Mucosa of rectum (tissue), 2 donors: ENCODE measurements around the gene POLR3GL.

ENCODE experiments used
- H3K27ac ChIP-seq, 2 donors: one replicate each; pipeline ENCODE4 v1.7.0; 2013; ENCODE audit warnings: inconsistent platforms in 2 of 2, low read depth in 2 of 2, low read length in 2 of 2
- H3K27me3 ChIP-seq, 2 donors: one replicate each; pipeline ENCODE4 v1.7.0; 2013; ENCODE audit warnings: low read length in 2 of 2; ENCODE audit not compliant: control insufficient read depth in 2 of 2, insufficient read depth in 2 of 2
- H3K36me3 ChIP-seq, 2 donors: one replicate each; pipeline ENCODE4 v1.7.0; 2013; ENCODE audit warnings: low read length in 2 of 2; ENCODE audit not compliant: control insufficient read depth in 2 of 2, insufficient read depth in 2 of 2
- H3K4me1 ChIP-seq, 2 donors: one replicate each; pipeline ENCODE4 v1.7.0; 2013; ENCODE audit warnings: low read length in 2 of 2, mild to moderate bottlenecking in 1 of 2; ENCODE audit not compliant: control insufficient read depth in 2 of 2, insufficient read depth in 2 of 2
- H3K4me3 ChIP-seq, 2 donors: one replicate each; pipeline ENCODE4 v1.7.0; 2013; ENCODE audit warnings: low read length in 2 of 2
- H3K9ac ChIP-seq, 2 donors: one replicate each; pipeline ENCODE4 v1.7.0; 2013; ENCODE audit warnings: low read length in 2 of 2, low read depth in 1 of 2, mild to moderate bottlenecking in 1 of 2
- H3K9me3 ChIP-seq, 2 donors: one replicate each; pipeline ENCODE4 v1.7.0; 2013; ENCODE audit warnings: low read length in 2 of 2; ENCODE audit not compliant: control insufficient read depth in 2 of 2
- donor health status: healthy.
- donor health status: Normal muscosa, but diverticular disease.

POLR3GL gene

DNA sequence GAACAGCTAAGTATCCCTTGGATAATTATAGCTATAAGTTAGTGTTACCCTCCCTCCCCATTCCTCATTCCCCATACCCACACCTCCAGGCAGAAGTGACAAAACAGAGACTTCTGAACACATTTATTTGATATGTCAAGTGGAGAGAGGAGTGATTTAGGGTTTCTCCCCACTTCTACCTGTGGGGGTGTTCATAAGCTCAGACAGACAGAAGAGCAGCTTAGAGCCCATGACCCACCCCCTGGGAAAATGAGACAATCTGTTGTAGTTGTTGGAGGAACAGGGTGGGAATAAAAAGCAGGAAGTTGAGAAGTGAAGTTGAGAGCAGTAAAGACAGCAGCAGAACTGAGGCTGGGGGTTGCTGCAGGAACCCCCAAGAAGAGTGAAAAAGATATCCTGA lies 5.2 kb upstream of the POLR3GL start:
- Histone ChIP-seq H3K36me3 (no peaks in the 10 kb centered on the region), H3K27ac (no peak overlapping the region), H3K9me3 (no peaks in the 10 kb centered on the region), H3K9ac (no peak overlapping the region), H3K4me1 (peaks cover 38 to 67% of the 10 kb centered on the region in 2 donors), H3K27me3 (peaks cover 14 to 34% of the 10 kb centered on the region in 2 donors), H3K4me3 (no peak overlapping the region)

DNA sequence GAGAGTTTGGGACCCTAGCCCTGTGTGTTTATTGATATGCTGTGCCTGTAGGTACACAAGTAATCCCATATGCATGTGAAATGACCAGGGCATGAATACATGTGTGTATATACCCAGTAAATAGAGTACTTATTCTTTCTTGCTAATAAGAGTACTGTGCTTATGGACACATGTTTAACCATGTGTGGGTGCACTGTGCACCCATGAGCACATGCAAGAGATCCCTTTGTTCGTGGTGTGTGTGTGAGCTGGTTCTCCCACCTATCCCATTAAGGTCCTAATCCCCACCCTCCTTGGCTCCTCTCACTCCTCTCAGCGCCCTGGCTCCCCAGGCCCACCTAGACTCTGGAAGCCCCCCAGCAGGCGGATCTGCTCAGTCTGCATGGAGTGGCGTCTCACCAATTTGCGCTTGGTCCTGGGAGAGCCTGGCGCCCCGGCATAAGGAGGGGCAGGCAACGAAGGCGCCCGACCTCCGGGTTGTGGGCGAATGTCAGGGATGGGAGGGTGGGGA lies 4.5 kb upstream of the POLR3GL start:
- H3K27ac ChIP-seq: peak overlapping the region in 1 of 2 donors; percentile 78
- no peaks in the 10 kb centered on the region for H3K36me3 ChIP-seq
- H3K4me3 ChIP-seq: peak overlapping the region; percentile 77 to 78
- peaks cover 38 to 63% of the 10 kb centered on the region in 2 donors for H3K4me1 ChIP-seq
- no peaks in the 10 kb centered on the region for H3K9me3 ChIP-seq
- no peak overlapping the region for H3K9ac ChIP-seq
- H3K27me3 ChIP-seq: peaks cover 14 to 34% of the 10 kb centered on the region in 2 donors

DNA sequence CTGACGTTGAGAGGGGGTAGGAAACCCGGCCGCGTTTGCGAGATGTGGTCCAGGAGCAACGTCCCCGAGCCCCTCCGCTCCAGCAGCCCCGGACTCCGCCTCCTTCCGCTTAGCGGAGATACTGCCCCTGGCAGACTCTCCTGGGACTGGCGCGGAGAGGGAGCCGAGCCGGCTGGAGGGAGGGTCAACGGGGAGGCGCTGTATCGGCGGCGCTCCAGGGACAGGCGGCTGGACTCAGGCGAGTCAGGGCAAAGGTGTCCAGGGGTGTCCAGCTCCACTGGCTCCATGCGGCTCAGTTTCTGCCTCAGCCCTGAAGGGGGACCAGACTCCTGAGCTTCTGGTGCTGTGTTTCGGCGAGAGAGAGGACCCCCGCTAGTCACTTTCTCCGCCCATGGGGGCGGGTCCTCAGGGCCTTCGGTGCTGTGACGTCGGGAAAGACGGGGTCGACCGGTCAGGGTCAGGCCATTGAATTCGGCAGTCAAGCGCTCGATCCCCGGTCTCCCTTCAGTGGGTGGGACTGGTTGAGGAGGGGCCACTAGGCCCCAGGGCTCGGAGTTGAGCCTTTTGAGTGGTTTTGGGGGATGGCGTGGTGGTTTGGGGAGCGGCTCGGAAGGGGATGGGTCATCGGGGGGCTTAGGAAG lies 3.9 kb upstream of the POLR3GL start:
- Histone ChIP-seq H3K9me3 (no peaks in the 10 kb centered on the region), H3K27me3 (peaks cover 14 to 34% of the 10 kb centered on the region in 2 donors), H3K4me3 (peak overlapping the region; percentile 77 to 78), H3K27ac (peak overlapping the region; percentile 61 to 78), H3K9ac (peak overlapping the region; percentile 64 to 74), H3K4me1 (peaks cover 36 to 67% of the 10 kb centered on the region in 2 donors), H3K36me3 (no peaks in the 10 kb centered on the region)

DNA sequence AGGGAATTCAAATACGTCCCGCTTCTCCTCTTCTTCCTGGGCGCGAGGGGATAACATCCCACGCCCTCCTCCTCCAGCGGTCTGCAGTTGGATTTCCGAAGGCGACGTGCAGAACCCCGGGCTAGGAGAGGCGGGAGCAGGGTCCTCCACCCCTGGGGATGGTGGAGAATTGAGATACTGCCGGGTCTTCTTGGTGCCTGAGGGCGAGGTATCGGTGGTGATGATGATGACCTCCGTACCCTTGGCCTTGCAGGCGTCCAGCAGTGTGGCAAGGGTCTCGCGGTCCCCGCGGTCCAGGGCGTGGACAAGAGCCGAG lies 3.4 kb upstream of the POLR3GL start:
- Histone ChIP-seq H3K36me3 (no peaks in the 10 kb centered on the region), H3K4me1 (peaks cover 35 to 64% of the 10 kb centered on the region in 2 donors), H3K9ac (peak overlapping the region; percentile 64 to 74), H3K27ac (peak overlapping the region; percentile 61 to 78), H3K27me3 (peaks cover 14 to 34% of the 10 kb centered on the region in 2 donors), H3K9me3 (no peaks in the 10 kb centered on the region), H3K4me3 (peak overlapping the region; percentile 77 to 78)

DNA sequence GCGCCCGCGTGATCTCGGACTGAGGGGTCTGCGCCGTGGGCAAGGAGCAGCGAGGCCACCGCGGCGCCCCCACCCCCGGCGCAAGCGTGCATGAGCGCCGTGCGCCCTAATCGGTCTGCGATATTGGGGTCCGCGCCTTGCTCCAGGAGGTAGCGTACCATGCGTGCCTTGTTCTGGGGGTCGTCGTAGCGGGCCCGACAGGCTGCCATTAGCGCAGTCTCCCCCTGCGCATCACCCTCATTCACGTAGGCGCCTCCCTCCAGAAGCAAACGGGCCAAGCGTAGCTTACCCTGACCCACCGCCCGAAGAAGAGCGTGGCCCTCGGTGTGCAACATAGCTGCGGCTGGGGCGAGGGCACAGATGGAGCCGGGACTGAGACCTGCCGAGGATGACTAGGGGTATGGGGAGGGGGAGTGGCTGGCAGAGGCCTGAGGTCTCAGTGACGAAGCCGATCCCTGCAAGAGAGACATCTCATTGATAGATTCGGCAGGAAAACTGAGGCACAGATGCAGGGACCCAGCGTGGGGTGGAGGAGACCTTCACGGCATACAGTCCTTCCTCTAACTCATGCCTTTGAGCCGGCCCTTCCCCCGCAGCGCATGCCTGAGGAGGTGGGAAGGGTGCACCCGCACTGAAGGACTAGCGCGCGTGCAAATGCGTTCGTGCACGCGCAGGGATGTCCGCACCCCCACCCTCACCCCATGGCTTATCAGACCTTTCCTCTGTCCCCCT lies 2.9 kb upstream of the POLR3GL start:
- Histone ChIP-seq H3K27me3 (peaks cover 14 to 34% of the 10 kb centered on the region in 2 donors), H3K4me3 (peak overlapping the region; percentile 77 to 78), H3K9me3 (no peaks in the 10 kb centered on the region), H3K4me1 (peaks cover 35 to 58% of the 10 kb centered on the region in 2 donors), H3K27ac (peak overlapping the region in 1 of 2 donors; percentile 39), H3K36me3 (no peaks in the 10 kb centered on the region), H3K9ac (peak overlapping the region; percentile 64 to 74)

DNA sequence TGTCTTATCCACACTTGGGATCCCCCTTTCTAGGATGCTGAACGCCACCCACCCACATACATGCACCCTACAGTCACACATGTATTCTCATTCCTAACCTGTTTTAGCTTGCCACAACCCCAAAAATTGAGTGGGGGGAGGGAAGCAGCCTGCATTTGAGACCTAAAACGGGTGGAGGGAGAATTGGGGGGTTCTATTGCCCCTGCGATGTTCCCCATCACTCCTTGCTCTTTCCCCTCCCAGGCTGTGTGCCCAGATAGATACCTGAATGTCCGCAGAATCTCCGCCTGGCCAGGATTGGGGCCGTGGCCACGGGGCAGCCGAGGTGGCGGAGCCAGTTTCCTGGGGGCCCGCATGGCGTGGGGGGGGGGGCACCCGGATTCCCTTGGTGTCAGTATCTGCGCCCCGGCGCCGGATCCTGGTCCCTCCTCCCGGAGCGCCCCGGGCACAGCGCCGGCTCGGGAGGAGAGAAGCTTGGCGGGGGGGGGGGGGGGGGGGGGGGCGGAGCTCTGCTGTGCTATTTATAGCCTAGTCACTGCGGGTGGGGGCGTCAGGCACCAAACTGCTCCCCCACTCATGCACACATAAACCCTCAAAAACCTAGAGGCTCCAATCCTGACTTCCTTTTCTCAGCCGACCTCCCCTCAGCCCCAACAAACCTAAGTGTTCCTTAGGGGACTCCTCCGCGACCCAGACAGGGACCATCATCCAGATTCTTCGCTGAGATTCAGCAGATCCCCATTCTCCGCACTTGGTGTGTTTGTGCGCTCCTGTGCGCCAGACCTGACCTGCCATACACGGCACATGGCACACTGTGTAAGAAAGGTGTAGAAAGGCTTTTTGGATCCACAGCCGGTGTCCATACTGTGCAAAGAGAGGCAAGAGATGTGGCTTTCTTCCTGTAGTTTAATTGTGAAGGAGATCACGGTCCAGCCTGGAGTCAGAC lies 2.1 kb upstream of the POLR3GL start:
- H3K4me1 ChIP-seq: peaks cover 29 to 54% of the 10 kb centered on the region in 2 donors
- H3K36me3 ChIP-seq: no peaks in the 10 kb centered on the region
- H3K9ac ChIP-seq: peak overlapping the region; percentile 35 to 64
- peak overlapping the region; percentile 77 to 78 for H3K4me3 ChIP-seq
- H3K9me3 ChIP-seq: no peaks in the 10 kb centered on the region
- H3K27me3 ChIP-seq: peaks cover 14 to 34% of the 10 kb centered on the region in 2 donors
- H3K27ac ChIP-seq: peak overlapping the region; percentile 34 to 39

DNA sequence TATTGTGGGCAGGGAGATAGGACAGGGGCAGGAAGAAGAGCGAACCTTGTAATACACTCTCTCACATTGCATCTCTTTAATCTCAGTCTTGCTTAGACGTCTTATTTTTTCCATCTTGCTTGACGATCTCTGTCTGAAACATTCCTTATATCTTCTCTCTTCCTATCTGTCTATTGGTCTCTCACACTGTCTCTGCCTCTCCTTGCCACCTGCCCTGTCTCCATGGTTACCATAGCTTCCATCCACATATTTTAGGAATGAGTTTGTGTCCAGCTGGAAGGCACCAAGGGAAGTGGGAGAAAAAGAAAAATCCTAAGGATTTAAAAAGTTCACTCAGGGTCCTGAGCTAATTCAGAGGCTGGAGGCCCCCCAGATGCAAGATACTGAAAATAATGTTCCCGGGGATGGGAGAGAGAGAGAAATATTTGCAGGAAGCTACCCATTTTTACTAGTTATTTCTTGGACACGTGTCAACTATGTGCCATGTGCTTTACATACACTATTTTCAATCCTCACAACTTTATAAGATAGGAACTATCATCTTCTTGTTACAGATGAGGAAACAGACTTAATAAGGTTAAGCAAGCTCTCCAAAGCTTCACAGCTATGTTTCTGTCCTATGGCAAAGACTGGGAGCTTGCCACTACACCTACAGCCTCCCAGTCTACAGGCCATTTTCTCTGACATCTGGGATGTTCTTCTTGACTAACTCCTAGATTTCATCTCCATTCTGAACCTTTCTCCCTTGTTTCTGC lies 1.0 kb upstream of the POLR3GL start:
- Histone ChIP-seq H3K36me3 (no peaks in the 10 kb centered on the region), H3K4me3 (peak overlapping the region; percentile 85 to 95), H3K27ac (peak overlapping the region; percentile 69 to 83), H3K4me1 (peaks cover 27 to 49% of the 10 kb centered on the region in 2 donors), H3K27me3 (peaks cover 14 to 34% of the 10 kb centered on the region in 2 donors), H3K9me3 (no peaks in the 10 kb centered on the region), H3K9ac (peak overlapping the region in 1 of 2 donors; percentile 84)

DNA sequence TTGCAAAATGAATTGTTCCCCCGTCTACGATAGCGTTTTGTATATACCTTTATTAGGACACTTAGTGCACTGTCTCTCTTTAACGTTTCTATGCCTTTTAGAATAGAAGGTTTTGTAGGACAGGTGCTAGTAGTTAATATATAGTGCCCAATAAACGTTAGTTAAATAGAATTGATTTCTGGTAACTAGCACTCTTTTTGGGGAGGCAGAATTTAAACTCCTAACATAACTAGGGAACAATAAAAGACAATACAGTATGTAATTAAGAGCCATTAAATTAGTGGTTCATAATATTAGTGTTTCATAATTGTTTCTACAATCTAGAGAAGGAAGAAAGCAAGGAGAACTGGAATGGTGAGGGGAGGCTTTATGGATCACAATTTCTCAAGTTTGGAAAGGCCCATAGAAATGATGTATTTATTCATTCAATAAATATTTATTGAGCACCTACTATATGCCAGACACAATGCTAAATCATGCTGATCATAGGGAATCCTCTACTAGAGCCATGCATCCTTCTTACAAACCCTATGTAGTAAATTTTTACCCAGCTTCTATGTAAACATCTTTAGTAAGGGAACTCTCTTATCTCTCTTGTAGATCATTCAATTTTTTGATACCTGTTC lies 742 bp downstream of the POLR3GL start:
- peak overlapping the region; percentile 84 to 91 for H3K9ac ChIP-seq
- peak overlapping the region; percentile 69 to 83 for H3K27ac ChIP-seq
- peaks cover 26 to 44% of the 10 kb centered on the region in 2 donors for H3K4me1 ChIP-seq

DNA sequence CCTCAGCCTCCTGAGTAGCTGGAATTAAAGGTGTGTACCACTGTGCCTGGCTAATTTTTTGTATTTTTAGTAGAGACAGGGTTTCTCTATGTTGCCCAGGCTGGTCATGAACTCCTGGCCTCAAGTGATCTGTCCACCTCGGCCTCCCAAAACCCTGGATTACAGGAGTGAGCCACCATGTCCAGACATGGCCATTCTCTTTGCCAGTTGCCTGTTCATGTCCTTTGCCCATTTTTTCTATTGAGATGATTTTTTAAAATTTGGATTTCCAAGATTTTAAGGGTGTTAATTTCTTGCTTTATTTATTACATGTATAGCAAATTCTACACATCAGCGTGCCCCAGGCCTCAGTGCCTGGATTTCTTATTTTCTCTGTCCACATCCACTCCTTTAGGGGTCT lies 2.8 kb downstream of the POLR3GL start:
- Histone ChIP-seq H3K27me3 (peaks cover 0 to 7% of the 10 kb centered on the region in 2 donors), H3K9ac (no peak overlapping the region), H3K9me3 (no peaks in the 10 kb centered on the region), H3K36me3 (no peaks in the 10 kb centered on the region), H3K4me3 (no peak overlapping the region), H3K4me1 (peaks cover 9 to 25% of the 10 kb centered on the region in 2 donors), H3K27ac (no peak overlapping the region)

More for the DNA sequence above, 742 bp downstream of the POLR3GL start:
- Histone ChIP-seq H3K36me3 (no peaks in the 10 kb centered on the region), H3K9me3 (no peaks in the 10 kb centered on the region), H3K27me3 (peaks cover 14 to 25% of the 10 kb centered on the region in 2 donors), H3K4me3 (peak overlapping the region; percentile 85 to 95)
